RPMI7951 (cell line): Measurements from ENCODE around the gene RPL35. TPM values are rescaled to one million over a fixed set of nuclear protein-coding genes. Genes with fewer than 3 reads are reported as not detected.

Experiments
- DNase-seq: peaks from one replicate; pipeline ENCODE4 v3.0.0-alpha.2; 2012; ENCODE audit warnings: low read depth
- total RNA-seq: library from RNA; depleted of rRNA; stranded (reverse); fragments of >200 nt; shearing (Covaris generic); gene quantifications from 2 replicates; pipeline ENCODE4 v1.2.3, GENCODE V29; 2014; rRNA removed

The RPL35 gene
- 2,253 and 2,890 TPM in 2 replicates for total RNA-seq

GRCh38 chr9:124861342-124862229 is at the start of gene RPL35, which contains the start of gene ARPC5L:
RPL35 (minus strand) TSS chr9:124861957; CDS start chr9:124861912, 45 bp downstream.
ARPC5L (plus strand) TSS chr9:124862130; CDS start chr9:124869291, 7,161 bp downstream.
- peak; percentile 91 for DNase-seq

- DNase-seq = no peak
These were observed 46.3 kb upstream of the RPL35 start for GRCh38 chr9:124908098-124908497.

- DNase-seq = no peak
These were observed 45.2 kb upstream of the RPL35 start for GRCh38 chr9:124906966-124907365.

- DNase-seq = no peak
These were observed 38.1 kb upstream of the RPL35 start for GRCh38 chr9:124899845-124900244.

- DNase-seq = no peak
These were observed 36.1 kb upstream of the RPL35 start for GRCh38 chr9:124897570-124898460.

- DNase-seq = peak; percentile 42
These were observed 33.0 kb upstream of the RPL35 start for GRCh38 chr9:124894741-124895170.

GRCh38 chr9:124894035-124894740 is 32.4 kb upstream of the RPL35 start:
- no peak for DNase-seq

GRCh38 chr9:124890179-124890578 is 28.4 kb upstream of the RPL35 start:
- no peak for DNase-seq

- DNase-seq = no peak
These were observed 27.2 kb upstream of the RPL35 start for GRCh38 chr9:124889006-124889405.

- DNase-seq = no peak
These were observed 26.1 kb upstream of the RPL35 start for GRCh38 chr9:124887832-124888231.

- no peak for DNase-seq
These were observed 25.2 kb upstream of the RPL35 start for GRCh38 chr9:124886866-124887492.

GRCh38 chr9:124886461-124886860 is 24.7 kb upstream of the RPL35 start:
- no peak for DNase-seq

- no peak for DNase-seq
These were observed 23.8 kb upstream of the RPL35 start for GRCh38 chr9:124885551-124885950.

- no peak for DNase-seq
These were observed 22.6 kb upstream of the RPL35 start for GRCh38 chr9:124884376-124884775.

GRCh38 chr9:124882231-124882630 is 20.5 kb upstream of the RPL35 start:
- DNase-seq = no peak

GRCh38 chr9:124881138-124881743 is 19.5 kb upstream of the RPL35 start:
- DNase-seq = no peak

- no peak for DNase-seq
These were observed 18.7 kb upstream of the RPL35 start for GRCh38 chr9:124880501-124880900.

- DNase-seq = no peak
These were observed 17.5 kb upstream of the RPL35 start for GRCh38 chr9:124879226-124879625.

GRCh38 chr9:124878518-124878917 is 16.8 kb upstream of the RPL35 start:
- no peak for DNase-seq

GRCh38 chr9:124878021-124878420 is 16.3 kb upstream of the RPL35 start:
- no peak for DNase-seq
